GM19372 (cell line): ENCODE measurements around the gene KRTAP9-3.
"Not testable (repeated sequence)": the region's sequence is repeated elsewhere in the genome, so short reads cannot be mapped to it uniquely, and the experiment has no call there.

ENCODE experiments used
- ATAC-seq: cut with Tn5 transposase; IDR thresholded peaks from one replicate; pipeline ENCODE4 v1.9.1; 2021; ENCODE audit warnings: mild to moderate bottlenecking, low read depth, moderate library complexity; ENCODE audit not compliant: unreplicated experiment

Gene KRTAP9-3

GRCh38 chr17:41249637-41250240, 17.5 kb downstream of the KRTAP9-3 start, which contains the start of gene KRTAP9-4:
Gene KRTAP9-4, plus strand, starts transcription at chr17:41249687. Its CDS starts 34 bp downstream, at chr17:41249721.
- ATAC-seq = not testable (repeated sequence)

- ATAC-seq = no peak
Measured at GRCh38 chr17:41251261-41251660, 19.0 kb downstream of the KRTAP9-3 start.

GRCh38 chr17:41254861-41255260, 22.6 kb downstream of the KRTAP9-3 start:
- no peak for ATAC-seq

GRCh38 chr17:41255381-41256290, 23.4 kb downstream of the KRTAP9-3 start, which contains the start of gene KRTAP9-9:
Gene KRTAP9-9, plus strand, starts transcription at chr17:41255384.
- not testable (repeated sequence) for ATAC-seq

- ATAC-seq = no peak
Measured at GRCh38 chr17:41256291-41256685, 24.0 kb downstream of the KRTAP9-3 start.

- no peak for ATAC-seq
Measured at GRCh38 chr17:41258406-41258805, 26.2 kb downstream of the KRTAP9-3 start.

- no peak for ATAC-seq
Measured at GRCh38 chr17:41263212-41263611, 31.0 kb downstream of the KRTAP9-3 start.

GRCh38 chr17:41264599-41264998, 32.4 kb downstream of the KRTAP9-3 start:
- no peak for ATAC-seq

GRCh38 chr17:41265078-41265477, 32.8 kb downstream of the KRTAP9-3 start, which contains the start of gene KRTAP9-6:
Gene KRTAP9-6, plus strand, starts transcription at chr17:41265378. Its CDS starts 0 bp downstream, at chr17:41265378.
- no peak for ATAC-seq

- no peak for ATAC-seq
Measured at GRCh38 chr17:41267711-41268110, 35.5 kb downstream of the KRTAP9-3 start.

GRCh38 chr17:41271323-41271722, 39.1 kb downstream of the KRTAP9-3 start:
- not testable (repeated sequence) for ATAC-seq

GRCh38 chr17:41271858-41272257, 39.6 kb downstream of the KRTAP9-3 start:
- no peak for ATAC-seq

GRCh38 chr17:41275648-41276190, 43.5 kb downstream of the KRTAP9-3 start, which contains the start of gene KRTAP9-7:
Gene KRTAP9-7, plus strand, starts transcription at chr17:41275698. Its CDS starts 0 bp downstream, at chr17:41275698.
- ATAC-seq = not testable (repeated sequence)

GRCh38 chr17:41278176-41278955, 46.1 kb downstream of the KRTAP9-3 start:
- ATAC-seq = no peak
